A673 (cell line): ENCODE measurements around the gene CHRNA1. TPM values are rescaled to one million over a fixed set of nuclear protein-coding genes. Genes with fewer than 3 reads are reported as not detected.

Source experiments
- BruUV-seq: library from RNA; stranded (reverse); fragments of 400-500 nt; replicated peaks from 2 replicates; lab custom pipeline; 2021; lab: Mats Ljungman, UMichigan
- CTCF ChIA-PET: fragments of 300-600 bp; sonication (Branson Sonifier 250); formaldehyde crosslinking; loops from one replicate; lab custom pipeline; 2022; ENCODE audit warnings: antibody characterized with exemption; lab: Charles Lee
- POLR2A ChIA-PET: fragments of 300-600 bp; sonication (Branson Sonifier 250); formaldehyde crosslinking; loops from one replicate; lab custom pipeline; 2022; ENCODE audit warnings: antibody characterized with exemption; ENCODE audit not compliant: low non-redundant PET; lab: Charles Lee
- DNase-seq: peaks from one replicate; pipeline ENCODE4 v3.0.0-alpha.2; 2015; ENCODE audit warnings: low spot score
- H3K27ac ChIP-seq: fragments of 200-600 bp; sonication (generic); 2 replicates; pipeline ENCODE4 v1.5.1; 2016; ENCODE audit warnings: mixed run types, low read depth, mild to moderate bottlenecking, mixed read lengths, antibody characterized with exemption, low read length; ENCODE audit not compliant: poor library complexity, severe bottlenecking
- H3K27me3 ChIP-seq: fragments of 200-600 bp; sonication (generic); replicated peaks from 2 replicates; pipeline ENCODE4 v1.6.1; 2017; ENCODE audit warnings: mixed run types, low read depth, mild to moderate bottlenecking, mixed read lengths, antibody characterized with exemption, low read length; ENCODE audit not compliant: insufficient read depth, poor library complexity
- H3K36me3 ChIP-seq: fragments of 200-600 bp; sonication (generic); 2 replicates; pipeline ENCODE4 v1.6.1; 2016; ENCODE audit warnings: mixed run types, mild to moderate bottlenecking, mixed read lengths, antibody characterized with exemption, low read length; ENCODE audit not compliant: insufficient read depth, poor library complexity, severe bottlenecking
- H3K4me1 ChIP-seq: fragments of 200-600 bp; sonication (generic); 2 replicates; pipeline ENCODE4 v1.6.1; 2017; ENCODE audit warnings: mixed run types, mild to moderate bottlenecking, mixed read lengths, antibody characterized with exemption, low read length; ENCODE audit not compliant: insufficient read depth, poor library complexity, severe bottlenecking
- H3K4me3 ChIP-seq: fragments of 200-600 bp; sonication (generic); 2 replicates; pipeline ENCODE4 v1.5.1; 2016; ENCODE audit warnings: low read depth, mixed run types, mild to moderate bottlenecking, mixed read lengths, low read length; ENCODE audit not compliant: poor library complexity, severe bottlenecking
- H3K9me3 ChIP-seq: fragments of 200-600 bp; sonication (generic); 2 replicates; pipeline ENCODE4 v1.6.1; 2016; ENCODE audit warnings: mixed run types, low read depth, mild to moderate bottlenecking, mixed read lengths, antibody characterized with exemption, low read length; ENCODE audit not compliant: poor library complexity, severe bottlenecking
- EZH2 ChIP-seq: fragments of 200-600 bp; sonication (generic); IDR thresholded peaks from 2 replicates; pipeline ENCODE4 v1.6.1; 2017; ENCODE audit warnings: borderline replicate concordance, low read depth, mild to moderate bottlenecking, mixed read lengths, antibody characterized with exemption, low read length; ENCODE audit not compliant: poor library complexity, severe bottlenecking
- intact Hi-C: fragments of 100-400 bp; cut with micrococcal nuclease; formaldehyde crosslinking; loops from one replicate; pipeline ENCODE4 v1.10.0; 2022; ENCODE audit not compliant: unreplicated experiment
- total RNA-seq: library from RNA; stranded (reverse); gene quantifications from 2 replicates; pipeline ENCODE4 v1.2.3, GENCODE V29; 2021
- TF ChIP-seq, protein P1 (sequence below): fragments of 300-800, 200-600 bp; sonication (generic); conservative IDR thresholded peaks from 2 replicates; pipeline ENCODE4 v1.5.1; 2017; ENCODE audit warnings: low read depth, mild to moderate bottlenecking, antibody characterized with exemption, low read length, moderate library complexity, mixed read lengths

CHRNA1 gene
- total RNA-seq, 1 experiment from 2014 or later: not detected

DNA sequence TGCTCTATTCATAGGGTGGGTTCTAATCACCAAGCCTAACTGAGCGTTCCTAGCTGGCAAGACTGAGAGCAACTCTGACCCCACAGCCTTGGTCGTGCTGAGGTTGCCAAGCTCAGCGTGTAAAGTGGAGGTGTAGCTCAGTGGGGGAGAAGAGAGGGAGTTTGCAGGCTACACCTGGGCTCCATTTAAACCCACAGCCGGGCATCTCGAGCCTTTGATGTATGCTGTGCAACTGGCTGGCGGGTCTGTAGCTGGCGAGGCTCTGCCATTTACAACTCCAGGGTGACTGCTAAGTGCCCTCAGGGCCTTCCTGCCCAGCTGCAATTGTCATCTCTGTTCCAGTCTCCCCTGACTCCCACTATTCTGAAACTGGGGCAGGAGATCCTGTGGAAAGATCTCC lies 20.0 kb upstream of the CHRNA1 start:
- POLR2A ChIA-PET: no interaction called here
- no peaks in the 10 kb centered on the region for H3K36me3 ChIP-seq
- no peak overlapping the region for H3K27ac ChIP-seq
- CTCF ChIA-PET: no interaction called here
- intact Hi-C loops: no loop called here
- H3K9me3 ChIP-seq: no peaks in the 10 kb centered on the region
- BruUV-seq: no TSS peak
- peaks cover 3% of the 10 kb centered on the region for H3K4me1 ChIP-seq
- no peaks in the 10 kb centered on the region for H3K27me3 ChIP-seq
- TF ChIP-seq EZH2: no peak
- TF ChIP-seq, protein P1, sequence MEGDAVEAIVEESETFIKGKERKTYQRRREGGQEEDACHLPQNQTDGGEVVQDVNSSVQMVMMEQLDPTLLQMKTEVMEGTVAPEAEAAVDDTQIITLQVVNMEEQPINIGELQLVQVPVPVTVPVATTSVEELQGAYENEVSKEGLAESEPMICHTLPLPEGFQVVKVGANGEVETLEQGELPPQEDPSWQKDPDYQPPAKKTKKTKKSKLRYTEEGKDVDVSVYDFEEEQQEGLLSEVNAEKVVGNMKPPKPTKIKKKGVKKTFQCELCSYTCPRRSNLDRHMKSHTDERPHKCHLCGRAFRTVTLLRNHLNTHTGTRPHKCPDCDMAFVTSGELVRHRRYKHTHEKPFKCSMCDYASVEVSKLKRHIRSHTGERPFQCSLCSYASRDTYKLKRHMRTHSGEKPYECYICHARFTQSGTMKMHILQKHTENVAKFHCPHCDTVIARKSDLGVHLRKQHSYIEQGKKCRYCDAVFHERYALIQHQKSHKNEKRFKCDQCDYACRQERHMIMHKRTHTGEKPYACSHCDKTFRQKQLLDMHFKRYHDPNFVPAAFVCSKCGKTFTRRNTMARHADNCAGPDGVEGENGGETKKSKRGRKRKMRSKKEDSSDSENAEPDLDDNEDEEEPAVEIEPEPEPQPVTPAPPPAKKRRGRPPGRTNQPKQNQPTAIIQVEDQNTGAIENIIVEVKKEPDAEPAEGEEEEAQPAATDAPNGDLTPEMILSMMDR: no peak
- H3K4me3 ChIP-seq: no peak overlapping the region
- no peak for DNase-seq

DNA sequence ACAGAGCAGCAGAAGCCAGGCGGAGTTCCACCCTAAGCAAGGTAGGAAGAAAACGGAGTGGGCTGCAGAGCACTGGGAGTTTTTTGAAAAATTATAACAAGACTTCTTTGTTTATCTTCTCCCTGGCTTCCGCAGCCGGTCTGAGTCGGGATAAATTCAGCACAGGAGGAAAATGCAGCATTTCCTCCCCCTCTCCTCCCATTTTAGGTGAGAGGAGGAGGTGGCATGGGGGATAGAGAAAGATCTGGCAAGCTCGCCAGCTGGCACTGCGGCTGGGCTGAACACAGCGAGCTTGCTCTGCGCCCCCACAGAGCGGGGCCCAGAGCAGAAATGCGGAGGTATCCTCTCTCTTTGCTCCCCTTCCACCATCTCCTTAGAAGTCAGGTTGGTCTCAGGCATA lies 17.7 kb upstream of the CHRNA1 start:
- no peak overlapping the region for H3K27ac ChIP-seq
- ChIA-PET CTCF (no interaction called here), POLR2A (no interaction called here)
- BruUV-seq: no TSS peak
- H3K36me3 ChIP-seq: no peaks in the 10 kb centered on the region
- H3K4me1 ChIP-seq: peaks cover 3% of the 10 kb centered on the region
- H3K27me3 ChIP-seq: no peaks in the 10 kb centered on the region
- no peaks in the 10 kb centered on the region for H3K9me3 ChIP-seq
- no peak overlapping the region for H3K4me3 ChIP-seq
- TF ChIP-seq EZH2: no peak
- TF ChIP-seq, protein P1: no peak
- intact Hi-C loops: no loop called here
- DNase-seq: no peak

DNA sequence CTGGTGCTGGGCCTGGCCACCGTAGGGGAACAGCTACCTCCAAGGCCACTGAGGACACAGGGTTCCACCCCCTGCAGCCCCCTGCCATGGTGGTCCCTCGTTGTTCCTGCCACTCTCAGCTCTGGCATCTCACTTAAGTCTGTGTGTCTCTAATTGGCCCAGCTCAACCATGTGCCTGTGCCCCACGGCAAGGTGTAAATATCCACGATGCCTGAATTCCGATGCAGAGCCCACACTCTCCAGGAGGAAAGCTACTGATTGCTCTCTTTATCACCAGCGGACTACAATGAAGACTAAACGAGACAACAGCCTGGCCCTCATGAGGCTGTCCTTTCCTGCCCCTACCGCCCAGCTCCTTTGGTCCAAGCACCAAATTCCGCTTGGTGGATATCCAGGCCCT lies 17.0 kb upstream of the CHRNA1 start:
- no peak for TF ChIP-seq EZH2
- TF ChIP-seq, protein P1: no peak
- Histone ChIP-seq H3K9me3 (no peaks in the 10 kb centered on the region), H3K4me3 (no peak overlapping the region), H3K4me1 (peaks cover 3% of the 10 kb centered on the region), H3K27ac (no peak overlapping the region), H3K27me3 (no peaks in the 10 kb centered on the region), H3K36me3 (no peaks in the 10 kb centered on the region)
- no TSS peak for BruUV-seq
- no peak for DNase-seq
- intact Hi-C loops: no loop called here
- POLR2A ChIA-PET: no interaction called here
- CTCF ChIA-PET: interaction anchor here (1.5 kb wide), 1 partner anchor 10 kb away, joined by 4 read pairs; no protein-coding TSS in a partner anchor
